ENCODE results near the gene DR1. TPM values are rescaled to one million over a fixed set of nuclear protein-coding genes. Genes with fewer than 3 reads are reported as not detected.

DR1 gene
- total RNA-seq, 3 donors from 2014 or later: 45.1 to 50.3 (median 47.4) TPM

- ATAC-seq (no peak), DNase-seq (no peak)
- H3K36me3 ChIP-seq (ENCODE audit: low read depth): no peaks in the 10 kb centered on the region
- TF ChIP-seq, protein P1, sequence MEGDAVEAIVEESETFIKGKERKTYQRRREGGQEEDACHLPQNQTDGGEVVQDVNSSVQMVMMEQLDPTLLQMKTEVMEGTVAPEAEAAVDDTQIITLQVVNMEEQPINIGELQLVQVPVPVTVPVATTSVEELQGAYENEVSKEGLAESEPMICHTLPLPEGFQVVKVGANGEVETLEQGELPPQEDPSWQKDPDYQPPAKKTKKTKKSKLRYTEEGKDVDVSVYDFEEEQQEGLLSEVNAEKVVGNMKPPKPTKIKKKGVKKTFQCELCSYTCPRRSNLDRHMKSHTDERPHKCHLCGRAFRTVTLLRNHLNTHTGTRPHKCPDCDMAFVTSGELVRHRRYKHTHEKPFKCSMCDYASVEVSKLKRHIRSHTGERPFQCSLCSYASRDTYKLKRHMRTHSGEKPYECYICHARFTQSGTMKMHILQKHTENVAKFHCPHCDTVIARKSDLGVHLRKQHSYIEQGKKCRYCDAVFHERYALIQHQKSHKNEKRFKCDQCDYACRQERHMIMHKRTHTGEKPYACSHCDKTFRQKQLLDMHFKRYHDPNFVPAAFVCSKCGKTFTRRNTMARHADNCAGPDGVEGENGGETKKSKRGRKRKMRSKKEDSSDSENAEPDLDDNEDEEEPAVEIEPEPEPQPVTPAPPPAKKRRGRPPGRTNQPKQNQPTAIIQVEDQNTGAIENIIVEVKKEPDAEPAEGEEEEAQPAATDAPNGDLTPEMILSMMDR (IDR thresholded peaks at IDR 0.05): no peak
- H3K9me3 ChIP-seq: no peaks in the 10 kb centered on the region
- H3K4me1 ChIP-seq (ENCODE audit: low read depth): no peaks in the 10 kb centered on the region
- no peak overlapping the region for H3K4me3 ChIP-seq
- intact Hi-C loops (cut with DNase I, micrococcal nuclease): no loop called here
Measured at GRCh38 chr1:93399781-93400180, 54.1 kb downstream of the DR1 start.

DNA sequence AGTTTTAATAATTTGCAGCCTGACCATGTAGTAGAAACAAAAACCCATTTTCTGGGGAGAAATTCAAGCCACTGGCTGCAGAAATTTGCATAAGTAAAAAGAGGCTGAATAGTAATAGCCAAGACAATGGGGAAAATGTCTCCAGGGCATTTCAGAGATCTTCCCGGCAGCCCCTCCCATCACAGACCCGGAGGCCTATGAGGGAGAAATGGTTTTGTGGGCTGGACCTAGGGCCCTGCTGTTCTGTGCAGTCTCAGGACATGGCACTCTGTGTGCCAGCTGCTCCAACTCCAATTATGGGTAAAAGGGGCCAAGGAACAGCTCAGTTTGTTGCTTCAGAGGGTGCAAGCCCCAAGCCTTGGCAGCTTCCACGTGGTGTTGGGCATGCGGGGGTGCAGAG is 62.5 kb downstream of the DR1 start:
- intact Hi-C loops (cut with DNase I, micrococcal nuclease): no loop called here
- TF ChIP-seq, protein P1 (IDR thresholded peaks at IDR 0.05): no peak
- no peaks in the 10 kb centered on the region for H3K9me3 ChIP-seq
- H3K4me3 ChIP-seq: no peak overlapping the region
- no peaks in the 10 kb centered on the region for H3K36me3 ChIP-seq (ENCODE audit: low read depth)
- ATAC-seq (no peak), DNase-seq (no peak)
- no peaks in the 10 kb centered on the region for H3K4me1 ChIP-seq (ENCODE audit: low read depth)

- TF ChIP-seq, protein P1 (IDR thresholded peaks at IDR 0.05): no peak
Measured at GRCh38 chr1:93411000-93411399, 65.3 kb downstream of the DR1 start.

DNA sequence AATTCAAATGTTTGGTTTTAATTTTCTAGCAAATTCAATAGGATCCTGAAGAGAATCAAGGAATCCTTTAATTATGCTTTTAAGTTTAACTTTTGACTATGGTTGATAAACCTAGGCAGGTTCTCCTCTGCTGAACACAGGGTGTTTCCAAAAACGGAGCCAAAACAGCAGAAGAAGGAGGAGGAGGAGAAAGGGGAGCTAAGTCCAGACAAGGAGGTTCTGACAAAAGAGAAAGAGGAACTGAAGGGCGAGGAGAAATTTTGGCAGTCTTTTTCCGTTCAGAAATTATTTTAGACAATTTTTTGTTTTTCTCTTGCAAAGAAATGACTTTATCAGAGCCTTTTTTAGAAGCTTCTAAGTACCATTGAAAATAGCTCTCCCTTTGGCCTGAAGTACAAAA is 69.0 kb downstream of the DR1 start:
- ATAC-seq (no peak), DNase-seq (no peak)
- Histone ChIP-seq H3K4me3 (no peak overlapping the region), H3K4me1 (ENCODE audit: low read depth) (no peaks in the 10 kb centered on the region), H3K36me3 (ENCODE audit: low read depth) (no peaks in the 10 kb centered on the region), H3K9me3 (no peaks in the 10 kb centered on the region)
- intact Hi-C loops (cut with DNase I, micrococcal nuclease): no loop called here
- TF ChIP-seq, protein P1 (IDR thresholded peaks at IDR 0.05): no peak

More at GRCh38 chr1:93411000-93411399, 65.3 kb downstream of the DR1 start:
- intact Hi-C loops (cut with DNase I, micrococcal nuclease): no loop called here
- H3K9me3 ChIP-seq: no peaks in the 10 kb centered on the region
- ATAC-seq: no peak
- no peaks in the 10 kb centered on the region for H3K36me3 ChIP-seq (ENCODE audit: low read depth)
- no peak for DNase-seq
- no peaks in the 10 kb centered on the region for H3K4me1 ChIP-seq (ENCODE audit: low read depth)
- no peak overlapping the region for H3K4me3 ChIP-seq

- intact Hi-C loops (cut with DNase I, micrococcal nuclease): no loop called here
- TF ChIP-seq, protein P1 (IDR thresholded peaks at IDR 0.05): no peak
- ATAC-seq: no peak
- DNase-seq: no peak
- H3K36me3 ChIP-seq (ENCODE audit: low read depth): no peaks in the 10 kb centered on the region
- no peaks in the 10 kb centered on the region for H3K9me3 ChIP-seq
- no peaks in the 10 kb centered on the region for H3K4me1 ChIP-seq (ENCODE audit: low read depth)
- H3K4me3 ChIP-seq: no peak overlapping the region
Measured at GRCh38 chr1:93415296-93415695, 69.6 kb downstream of the DR1 start.

GRCh38 chr1:93416183-93416582 is 70.5 kb downstream of the DR1 start:
- no peak for ATAC-seq
- intact Hi-C loops (cut with DNase I, micrococcal nuclease): no loop called here
- no peak for DNase-seq
- TF ChIP-seq, protein P1 (IDR thresholded peaks at IDR 0.05): no peak
- H3K36me3 ChIP-seq (ENCODE audit: low read depth): no peaks in the 10 kb centered on the region
- H3K4me1 ChIP-seq (ENCODE audit: low read depth): no peaks in the 10 kb centered on the region
- no peak overlapping the region for H3K4me3 ChIP-seq
- H3K9me3 ChIP-seq: no peaks in the 10 kb centered on the region
